Activated T-helper 1 cell treated with anti-CD3 and anti-CD28 coated beads, Interleukin-2, amount 50 U/mL, for 16 hours (primary cell): ENCODE results near the gene LDB3.

ENCODE experiments used
- DNase-seq, 2 donors: peaks; one replicate each; pipeline ENCODE4 v3.0.0-alpha.2; 2020; ENCODE audit warnings: low read depth in 1 of 2, low spot score in 1 of 2

The LDB3 gene

DNA sequence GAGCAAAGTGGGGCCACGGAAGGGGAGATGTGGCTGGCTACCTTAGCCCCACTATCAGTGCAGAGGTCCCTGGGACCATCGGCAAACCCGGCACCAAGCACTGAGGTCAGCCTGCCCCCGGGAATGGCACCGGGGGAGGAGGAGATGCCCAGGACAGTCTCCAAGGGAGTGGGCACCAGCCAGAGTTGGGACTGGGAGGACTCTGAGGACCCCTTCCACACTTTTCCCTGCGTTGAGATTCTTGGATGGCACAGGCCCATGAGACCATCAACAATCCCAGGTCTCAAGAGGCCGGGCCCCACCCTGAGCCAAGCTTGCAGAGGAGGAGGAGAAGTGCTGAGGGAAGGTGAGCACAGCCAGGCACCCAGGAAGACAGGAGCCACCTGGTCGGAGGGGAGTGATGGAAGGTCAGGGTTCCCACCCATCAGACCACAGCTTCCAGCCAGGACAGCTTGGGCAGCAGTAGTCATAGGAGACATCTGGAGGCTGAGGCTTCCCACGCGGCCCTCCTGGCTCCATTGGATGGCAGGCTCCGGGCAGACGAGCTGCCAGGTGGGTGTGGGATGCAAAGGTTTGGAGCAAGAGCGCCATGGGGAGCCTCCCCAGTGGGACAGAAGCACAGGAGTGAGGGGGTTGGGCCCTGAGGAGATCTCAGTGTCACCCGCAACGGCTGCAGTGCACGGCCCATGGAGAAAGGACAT lies 16.5 kb upstream of the LDB3 start:
- DNase-seq, result no peak

- DNase-seq, result no peak
Observed at GRCh38 chr10:86652361-86653202, 15.7 kb upstream of the LDB3 start.

DNA sequence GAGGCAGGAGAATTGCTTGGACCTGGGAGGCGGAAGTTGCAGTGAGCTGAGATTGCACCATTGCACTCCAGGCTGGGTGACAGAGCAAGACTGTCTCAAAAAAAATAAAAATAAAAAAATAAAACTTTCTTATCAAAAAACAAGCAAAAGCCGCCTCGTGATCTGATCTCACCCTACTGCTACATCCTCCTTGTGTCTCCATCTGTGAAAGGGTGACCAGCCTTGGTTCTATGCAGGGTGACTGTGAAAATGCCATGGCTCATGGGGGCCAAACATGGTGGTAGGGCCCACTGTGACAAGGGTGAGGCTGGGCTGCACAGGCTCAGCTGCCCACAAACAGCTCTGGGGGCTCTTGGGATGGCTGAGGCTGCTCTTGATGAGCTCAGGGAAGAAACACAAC lies 14.9 kb upstream of the LDB3 start:
- DNase-seq, result no peak

GRCh38 chr10:86653987-86654386 lies 14.3 kb upstream of the LDB3 start:
- no peak for DNase-seq

DNA sequence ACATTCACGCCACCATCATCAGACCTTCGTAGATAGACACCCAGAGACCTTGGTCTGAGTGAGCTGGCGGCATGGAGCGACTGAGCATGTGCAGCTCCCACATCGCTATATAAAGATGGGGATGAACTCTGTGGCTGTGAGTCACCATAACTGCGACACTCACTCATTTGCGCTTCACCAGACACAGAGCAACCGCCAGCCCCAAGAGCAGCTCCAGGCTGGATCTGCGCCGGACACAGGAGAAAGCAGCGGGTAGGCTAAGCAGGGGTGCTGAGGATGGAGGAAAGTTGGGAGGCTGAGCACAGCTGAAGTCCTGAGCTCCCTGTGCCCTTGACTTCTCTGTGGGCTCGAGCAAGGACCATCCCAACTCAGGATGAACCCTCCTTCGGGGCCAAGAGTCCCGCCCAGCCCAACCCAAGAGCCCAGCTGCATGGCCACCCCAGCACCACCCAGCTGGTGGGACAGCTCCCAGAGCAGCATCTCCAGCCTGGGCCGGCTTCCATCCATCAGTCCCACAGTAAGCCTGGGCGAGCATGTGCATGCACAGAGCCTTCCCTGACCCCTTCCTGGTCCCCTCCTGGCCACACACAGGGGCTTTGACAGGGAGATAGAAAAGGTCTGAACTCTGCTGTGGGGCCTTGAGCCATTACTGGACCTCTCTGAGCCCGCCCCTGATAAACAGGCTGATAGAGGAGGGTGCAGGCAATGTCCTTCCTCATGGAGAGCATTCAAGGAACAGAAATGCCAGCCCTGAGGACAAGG lies 13.7 kb upstream of the LDB3 start, which contains the start of gene OPN4:
Gene OPN4, plus strand, starts transcription at position 137 of the 762 bp plus-strand sequence. Its CDS starts 237 bp downstream, at position 374.
- no peak for DNase-seq

GRCh38 chr10:86655173-86655540 lies 13.2 kb upstream of the LDB3 start:
- no peak for DNase-seq

DNA sequence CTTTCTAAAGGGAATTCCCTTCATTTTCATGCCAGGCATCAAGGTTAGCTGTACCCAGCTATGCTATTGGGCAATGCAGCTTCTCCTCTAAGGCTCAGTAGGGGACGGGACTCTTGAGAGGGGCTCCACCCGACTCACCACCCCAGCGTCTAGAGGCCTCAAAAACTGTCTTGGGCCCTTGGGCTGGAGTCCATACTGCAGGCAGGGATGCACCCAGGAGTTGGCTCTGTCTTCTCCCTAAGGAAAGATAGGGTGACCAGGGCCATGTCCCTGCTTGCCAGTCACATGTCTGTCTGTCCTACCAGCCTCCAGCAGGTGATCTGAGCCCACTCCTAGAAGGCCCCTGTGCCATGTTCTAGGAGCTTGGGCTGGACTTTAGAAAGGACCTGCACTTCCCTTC lies 12.7 kb upstream of the LDB3 start:
- DNase-seq, result no peak

DNA sequence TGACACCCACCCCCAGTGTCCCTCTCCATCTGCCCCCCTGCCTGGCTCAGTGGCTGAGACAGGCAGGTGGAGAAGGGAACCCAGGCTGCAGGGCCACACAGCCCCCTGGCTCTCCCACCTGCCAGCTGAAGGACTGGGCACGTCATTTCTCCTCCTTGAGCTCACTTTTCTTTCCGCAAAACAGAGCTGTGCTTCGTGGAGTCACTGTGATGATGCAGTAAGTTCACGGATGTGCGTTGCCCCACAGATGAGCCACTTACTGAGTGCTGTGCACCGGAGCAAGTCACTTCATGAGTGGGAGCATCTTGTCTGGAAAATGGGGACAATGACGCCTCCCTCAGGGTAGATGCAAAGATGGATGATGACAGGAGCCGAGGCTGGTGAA lies 11.3 kb upstream of the LDB3 start:
- DNase-seq, result no peak

GRCh38 chr10:86657396-86658011 lies 10.8 kb upstream of the LDB3 start:
- DNase-seq, result no peak

GRCh38 chr10:86658261-86658741 lies 10.0 kb upstream of the LDB3 start:
- no peak for DNase-seq

DNA sequence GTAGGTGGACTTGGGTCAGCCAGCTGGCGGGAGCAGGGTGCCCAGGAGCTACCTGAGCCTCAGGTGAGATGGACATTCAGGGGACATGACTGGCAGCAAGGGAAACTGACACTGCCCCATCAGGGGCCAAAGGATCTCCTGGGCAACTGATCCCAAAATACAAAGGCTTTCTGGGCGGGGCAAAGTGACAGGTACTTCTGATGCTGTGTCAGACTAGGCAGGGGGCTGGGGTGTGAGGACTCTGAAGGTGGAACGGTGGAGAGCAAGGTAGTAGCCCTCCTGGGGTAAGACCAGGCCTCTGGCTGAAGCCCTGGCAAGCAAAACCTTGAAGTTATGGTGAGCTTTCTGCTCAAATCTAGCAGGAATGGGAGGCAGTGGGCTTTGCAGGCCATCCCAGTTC lies 9.6 kb upstream of the LDB3 start:
- DNase-seq, result no peak

DNA sequence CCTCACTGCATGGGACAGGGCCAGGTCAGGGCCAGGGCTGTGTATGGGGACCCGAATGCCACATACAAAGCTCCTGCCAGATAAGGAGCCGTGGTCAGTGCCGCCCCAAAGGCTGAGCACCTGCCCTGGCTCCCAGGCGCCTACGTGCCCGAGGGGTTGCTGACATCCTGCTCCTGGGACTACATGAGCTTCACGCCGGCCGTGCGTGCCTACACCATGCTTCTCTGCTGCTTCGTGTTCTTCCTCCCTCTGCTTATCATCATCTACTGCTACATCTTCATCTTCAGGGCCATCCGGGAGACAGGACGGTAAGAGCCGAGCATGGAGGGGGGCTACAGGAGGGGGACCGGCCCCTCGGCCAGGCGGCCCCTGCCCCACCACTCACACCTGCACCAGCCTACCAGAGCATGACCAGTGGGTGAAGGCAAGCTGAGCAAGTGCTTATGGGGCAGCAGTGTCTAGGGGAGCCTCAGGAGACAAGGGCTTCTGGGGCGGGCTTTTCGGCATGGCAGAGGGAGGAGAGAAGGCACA lies 9.1 kb upstream of the LDB3 start:
- no peak for DNase-seq

DNA sequence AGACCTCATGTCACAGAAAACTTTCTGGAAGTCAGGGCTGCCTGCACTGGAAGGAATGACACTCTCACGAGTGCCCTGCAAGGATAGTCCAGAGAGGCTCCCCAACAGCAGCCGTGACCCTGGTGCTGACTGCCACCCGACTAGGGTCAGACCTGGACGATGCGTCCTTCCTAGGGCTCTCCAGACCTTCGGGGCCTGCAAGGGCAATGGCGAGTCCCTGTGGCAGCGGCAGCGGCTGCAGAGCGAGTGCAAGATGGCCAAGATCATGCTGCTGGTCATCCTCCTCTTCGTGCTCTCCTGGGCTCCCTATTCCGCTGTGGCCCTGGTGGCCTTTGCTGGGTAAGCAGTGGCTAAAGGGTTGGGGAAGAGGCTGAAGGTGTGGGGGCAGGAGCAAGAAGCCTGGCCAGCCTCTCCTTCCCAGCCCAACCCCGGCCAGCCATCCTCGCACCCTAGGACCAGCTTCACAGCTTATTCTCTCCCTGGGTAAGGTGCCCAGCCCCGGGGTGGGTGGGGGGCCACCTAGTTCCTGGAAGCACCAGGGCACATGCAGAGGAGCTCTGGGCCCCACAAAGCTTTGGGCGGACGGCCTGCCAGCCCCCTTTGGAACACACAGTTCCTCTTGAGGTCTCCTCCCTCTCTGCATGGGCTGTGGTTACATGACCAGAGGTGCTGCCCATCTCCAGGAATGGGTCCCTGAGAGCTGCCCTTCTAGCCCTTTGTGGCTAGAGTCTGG lies 8.4 kb upstream of the LDB3 start:
- no peak for DNase-seq

DNA sequence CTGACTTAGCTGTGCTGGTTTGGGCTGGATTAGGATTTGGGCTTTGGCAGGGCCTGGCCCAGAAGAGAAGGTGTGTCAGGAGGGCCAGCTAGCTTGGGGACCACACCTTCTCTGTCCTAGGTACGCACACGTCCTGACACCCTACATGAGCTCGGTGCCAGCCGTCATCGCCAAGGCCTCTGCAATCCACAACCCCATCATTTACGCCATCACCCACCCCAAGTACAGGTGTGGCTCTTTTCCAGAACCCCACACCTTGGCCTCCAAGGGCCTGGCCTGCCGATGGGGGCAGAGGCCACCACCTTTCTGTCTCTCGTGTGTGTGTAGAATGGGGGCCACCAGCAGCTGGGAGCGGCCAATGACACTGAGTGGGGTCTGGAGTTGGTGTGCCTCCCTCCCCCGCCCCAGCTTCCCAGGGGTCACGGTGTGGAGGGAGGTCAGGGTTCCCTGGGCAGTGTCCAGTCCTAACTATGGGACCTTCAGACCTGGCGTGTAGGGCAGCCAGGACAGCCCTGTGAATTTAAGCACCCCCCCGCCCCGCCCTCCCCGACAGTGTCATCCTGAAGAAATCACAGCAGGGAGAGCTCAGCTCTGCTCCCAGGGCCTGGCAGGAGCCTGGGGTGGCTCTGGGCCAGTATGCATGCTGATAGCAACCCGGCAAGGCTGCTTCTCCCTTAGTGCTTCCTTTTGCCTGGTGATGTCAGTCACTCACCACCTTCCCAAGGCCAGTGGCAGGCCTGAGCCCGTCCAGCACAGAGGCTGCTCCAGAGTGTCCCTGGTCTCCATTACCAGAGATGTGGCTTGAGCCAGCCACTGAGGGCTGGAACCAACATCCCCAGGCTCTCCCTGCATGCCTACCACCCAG lies 6.9 kb upstream of the LDB3 start:
- no peak for DNase-seq

DNA sequence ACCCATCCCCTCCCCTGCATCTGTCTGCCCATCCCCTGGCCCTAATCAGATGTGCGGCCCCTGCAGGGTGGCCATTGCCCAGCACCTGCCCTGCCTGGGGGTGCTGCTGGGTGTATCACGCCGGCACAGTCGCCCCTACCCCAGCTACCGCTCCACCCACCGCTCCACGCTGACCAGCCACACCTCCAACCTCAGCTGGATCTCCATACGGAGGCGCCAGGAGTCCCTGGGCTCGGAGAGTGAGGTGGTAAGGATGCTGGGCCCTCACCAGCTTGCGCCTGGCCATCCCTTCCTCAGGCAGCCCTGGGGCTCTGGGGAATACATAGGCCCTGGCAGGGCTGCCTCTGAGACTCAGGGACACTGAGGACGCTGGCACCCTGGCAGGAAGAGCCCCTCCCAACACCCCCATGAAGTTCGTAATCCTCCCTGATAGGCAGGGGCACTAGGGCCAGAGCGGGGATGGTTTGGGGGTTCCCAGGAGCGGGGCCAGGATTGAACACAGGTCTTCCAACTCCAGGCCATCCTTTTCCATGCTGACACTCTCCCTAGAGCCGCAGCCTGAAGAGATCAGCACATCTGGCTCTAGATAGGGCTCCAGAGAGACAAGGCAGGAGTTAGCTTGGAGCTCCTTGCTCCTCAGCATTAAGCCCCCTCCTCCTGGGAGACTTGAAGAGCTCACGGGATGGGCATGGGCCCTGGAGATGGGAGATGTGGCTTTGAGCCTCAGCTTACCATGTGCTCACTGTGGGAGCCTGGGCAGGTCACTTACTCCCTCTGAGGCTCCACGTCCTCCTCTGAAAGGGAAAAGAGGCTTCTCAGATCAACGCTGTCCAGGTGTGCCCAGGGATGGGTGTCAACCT lies 5.9 kb upstream of the LDB3 start:
- DNase-seq, result no peak

GRCh38 chr10:86663046-86663345 lies 5.3 kb upstream of the LDB3 start:
- no peak for DNase-seq

GRCh38 chr10:86663576-86664339 lies 4.6 kb upstream of the LDB3 start:
- DNase-seq, result no peak
